ENCODE data around the gene ZNF723.
"Not testable (repeated sequence)": the region's sequence is repeated elsewhere in the genome, so short reads cannot be mapped to it uniquely, and the experiment has no call there.

Gene ZNF723

GRCh38 chr19:22832031-22832762 is at the start of gene ZNF723:
Gene ZNF723, plus strand, starts transcription at chr19:22832291. Its CDS starts 89 bp downstream, at chr19:22832380.
- no peak for DNase-seq (ENCODE audit: low read depth in 1 of 2, low spot score in 1 of 2)

DNA sequence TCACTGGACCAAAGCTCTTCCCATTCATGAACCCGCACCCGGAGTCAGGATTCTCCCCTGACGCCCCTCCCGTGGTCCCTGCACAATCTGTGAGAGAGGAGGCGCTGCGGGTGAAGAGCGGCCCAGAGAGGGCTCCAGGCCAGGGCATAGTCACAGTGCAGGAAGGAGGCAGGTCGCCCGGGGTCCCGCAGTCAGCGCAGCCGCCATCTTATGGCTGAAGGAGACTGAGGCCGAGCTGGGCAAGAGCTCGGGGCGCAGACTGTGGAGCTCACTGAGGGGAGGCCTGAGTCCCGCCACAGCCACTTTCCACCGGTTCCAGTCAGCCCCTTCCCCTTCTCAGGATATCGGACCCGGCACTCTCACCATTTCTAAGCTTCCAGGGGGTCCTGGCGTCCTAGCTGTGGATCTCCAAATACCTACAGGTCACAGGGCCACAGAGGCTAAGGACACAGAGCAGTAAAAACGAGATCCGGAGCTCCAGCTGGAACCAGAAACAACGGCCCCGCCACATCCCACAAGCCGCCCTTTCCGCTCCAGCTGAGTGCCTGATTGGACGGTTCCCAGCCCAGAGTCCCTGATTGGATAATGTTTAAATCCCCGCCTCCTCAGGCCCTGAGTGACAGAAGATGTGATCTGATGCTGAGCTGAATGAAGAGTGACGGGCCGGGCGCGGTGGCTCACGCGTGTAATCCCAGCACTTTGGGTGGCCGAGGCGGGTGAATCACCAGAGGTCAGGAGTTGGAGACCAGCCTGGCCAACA is 48.3 kb upstream of the ZNF723 start, which contains the start of gene ZNF99:
Gene ZNF99, minus strand, starts transcription at position 501 of the 760 bp plus-strand sequence. Its CDS starts 135 bp downstream, at position 366.
- DNase-seq (ENCODE audit: low read depth in 1 of 2, low spot score in 1 of 2): no peak

- not testable (repeated sequence) for DNase-seq (ENCODE audit: low read depth in 1 of 2, low spot score in 1 of 2)
Observed at GRCh38 chr19:22792863-22793262, 39.2 kb upstream of the ZNF723 start.

DNA sequence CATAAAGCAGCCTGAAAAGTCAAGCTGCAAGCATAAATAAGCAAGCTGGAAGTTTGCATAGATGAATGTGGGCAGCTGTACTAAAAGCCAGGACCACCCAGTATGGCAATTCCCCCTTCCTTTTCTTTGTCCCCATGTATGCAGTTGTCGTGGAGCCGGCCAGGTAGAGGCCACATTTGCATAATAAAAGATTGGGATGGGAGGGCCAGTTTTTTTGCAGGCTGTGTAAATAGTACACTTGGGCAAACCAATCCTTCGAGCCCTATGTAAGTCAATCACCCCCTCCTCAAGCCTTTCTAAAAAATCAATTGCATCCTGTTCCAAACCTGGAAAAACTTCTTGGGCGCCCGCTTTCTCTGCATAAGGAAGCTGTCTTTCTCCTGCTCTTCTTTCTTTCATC is 35.1 kb upstream of the ZNF723 start:
- no peak for DNase-seq (ENCODE audit: low read depth in 1 of 2, low spot score in 1 of 2)

DNA sequence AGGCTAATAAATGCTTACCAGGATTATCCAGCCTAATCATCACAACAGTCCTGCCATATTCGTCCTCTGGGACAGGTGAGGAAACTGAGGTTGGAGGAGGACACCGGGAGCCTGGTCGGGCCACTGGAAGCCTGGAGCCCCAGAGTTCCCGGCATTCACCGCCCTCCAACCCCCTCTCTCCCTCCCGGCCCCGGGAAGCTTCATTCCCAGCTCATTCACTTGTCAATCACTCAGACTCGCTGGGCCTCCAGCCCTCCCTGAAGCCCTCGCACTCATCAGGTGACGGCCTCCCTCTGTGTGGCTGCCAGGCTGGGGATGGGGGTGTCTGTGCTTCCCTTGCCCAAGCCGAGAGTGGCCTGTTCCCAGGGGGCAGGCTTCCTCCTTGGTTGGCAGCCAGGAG is 25.7 kb upstream of the ZNF723 start:
- no peak for DNase-seq (ENCODE audit: low read depth in 1 of 2, low spot score in 1 of 2)

GRCh38 chr19:22807061-22807835 is 24.8 kb upstream of the ZNF723 start:
- DNase-seq (ENCODE audit: low read depth in 1 of 2, low spot score in 1 of 2): no peak

DNA sequence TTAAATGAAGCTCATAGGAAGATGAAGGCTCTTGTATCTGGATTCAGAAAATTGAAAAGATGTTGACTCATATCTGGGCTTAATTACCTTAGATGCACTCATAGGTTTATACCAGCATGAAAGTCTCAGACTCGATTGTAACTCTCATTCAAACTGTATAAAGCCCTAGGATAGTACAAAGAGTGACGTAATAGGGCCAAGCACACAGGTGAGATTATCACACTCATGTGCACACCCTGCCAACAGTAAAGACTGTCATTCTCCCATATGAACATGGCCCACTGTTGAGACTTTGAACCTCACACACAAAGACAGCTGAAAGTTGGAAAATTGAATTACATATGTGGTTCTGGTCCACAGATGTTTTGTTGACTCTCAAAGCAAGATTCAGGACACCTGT is 18.0 kb upstream of the ZNF723 start:
- DNase-seq (ENCODE audit: low read depth in 1 of 2, low spot score in 1 of 2): no peak

DNA sequence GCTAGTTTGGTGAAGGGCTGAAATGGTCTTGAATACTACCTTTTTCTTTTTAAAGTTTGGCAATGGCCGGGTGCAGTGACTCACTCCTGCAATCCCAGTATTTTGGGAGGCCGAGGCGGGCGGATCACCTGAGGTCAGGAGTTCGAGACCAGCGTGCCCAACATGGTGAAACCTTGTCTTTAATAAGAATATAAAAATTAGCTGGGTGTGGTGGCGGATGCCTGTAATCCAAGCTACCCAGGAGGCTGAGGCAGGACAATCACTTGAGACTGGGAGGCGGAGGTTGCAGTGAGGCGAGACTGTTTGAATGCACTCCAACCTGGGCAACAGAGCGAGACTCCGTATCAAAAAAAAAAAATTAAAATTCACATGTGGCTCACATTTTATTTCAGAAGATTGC is 880 bp upstream of the ZNF723 start:
- no peak for DNase-seq (ENCODE audit: low read depth in 1 of 2, low spot score in 1 of 2)

DNA sequence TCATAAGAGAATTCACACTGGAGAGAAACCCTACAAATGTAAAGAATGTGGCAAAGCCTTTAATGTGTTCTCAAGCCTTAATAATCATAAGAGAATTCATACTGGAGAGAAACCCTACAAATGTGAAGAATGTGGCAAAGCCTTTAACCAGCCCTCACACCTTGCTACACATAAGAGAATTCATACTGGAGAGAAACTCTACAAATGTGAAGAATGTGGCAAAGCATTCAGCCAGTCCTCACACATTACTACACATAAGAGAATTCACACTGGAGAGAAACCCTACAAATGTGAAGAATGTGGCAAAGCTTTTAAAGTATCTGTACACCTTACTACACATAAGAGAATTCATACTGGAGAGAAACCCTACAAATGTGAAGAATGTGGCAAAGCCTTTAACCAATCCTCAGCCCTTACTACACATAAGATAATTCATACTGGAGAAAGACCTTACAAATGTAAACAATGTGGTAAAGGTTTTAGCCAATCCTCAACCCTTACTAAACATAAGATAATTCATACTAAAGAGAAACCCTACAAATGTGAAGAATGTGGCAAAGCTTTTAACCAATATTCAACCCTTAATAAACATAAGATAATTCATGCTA is 25.7 kb downstream of the ZNF723 start:
- not testable (repeated sequence) for DNase-seq (ENCODE audit: low read depth in 1 of 2, low spot score in 1 of 2)

- no peak for DNase-seq (ENCODE audit: low read depth in 1 of 2, low spot score in 1 of 2)
Observed at GRCh38 chr19:22882797-22883196, 50.7 kb downstream of the ZNF723 start.

- no peak for DNase-seq (ENCODE audit: low read depth in 1 of 2, low spot score in 1 of 2)
Observed at GRCh38 chr19:22893855-22894270, 61.8 kb downstream of the ZNF723 start.

DNA sequence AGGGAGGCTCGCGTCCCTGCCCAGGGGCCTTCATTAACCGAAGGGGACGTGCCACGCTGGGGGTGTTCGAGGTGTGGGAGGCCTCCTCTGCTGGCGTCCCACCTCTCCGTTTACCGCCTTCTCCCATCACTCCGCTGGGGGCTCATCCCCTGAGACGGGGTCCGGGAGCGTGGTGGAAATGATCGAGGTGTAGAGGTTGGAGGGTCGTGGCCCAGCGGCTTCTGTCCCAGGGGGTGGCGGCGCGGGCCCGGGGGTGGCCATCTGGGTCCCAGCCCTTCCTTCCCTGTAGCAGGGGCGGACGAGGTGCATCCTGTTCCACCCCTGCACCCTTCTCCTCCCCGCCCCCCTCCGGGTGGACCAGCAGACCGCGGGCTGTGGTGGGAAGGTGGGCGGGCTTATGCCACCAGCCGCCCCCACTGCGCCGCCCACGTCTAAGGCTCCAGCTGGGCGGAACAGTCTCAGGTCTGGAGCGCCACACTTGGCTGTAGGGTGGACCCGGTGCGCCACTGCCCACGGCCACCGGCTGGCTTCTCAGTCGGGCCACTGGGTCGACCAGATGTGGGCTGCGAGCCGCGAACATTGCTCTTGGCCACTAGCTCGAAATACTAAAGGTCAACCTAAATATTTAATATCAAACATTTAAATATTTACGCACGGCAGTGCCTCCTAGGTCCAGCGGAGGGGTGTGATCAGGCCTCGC is 69.5 kb downstream of the ZNF723 start:
- no peak for DNase-seq (ENCODE audit: low read depth in 1 of 2, low spot score in 1 of 2)

All from activated T-helper 1 cell treated with anti-CD3 and anti-CD28 coated beads, Interleukin-2, amount 50 U/mL, for 16 hours (primary cell).